Measurements from ENCODE around the gene HAUS3.

- TF ChIP-seq, protein P1, sequence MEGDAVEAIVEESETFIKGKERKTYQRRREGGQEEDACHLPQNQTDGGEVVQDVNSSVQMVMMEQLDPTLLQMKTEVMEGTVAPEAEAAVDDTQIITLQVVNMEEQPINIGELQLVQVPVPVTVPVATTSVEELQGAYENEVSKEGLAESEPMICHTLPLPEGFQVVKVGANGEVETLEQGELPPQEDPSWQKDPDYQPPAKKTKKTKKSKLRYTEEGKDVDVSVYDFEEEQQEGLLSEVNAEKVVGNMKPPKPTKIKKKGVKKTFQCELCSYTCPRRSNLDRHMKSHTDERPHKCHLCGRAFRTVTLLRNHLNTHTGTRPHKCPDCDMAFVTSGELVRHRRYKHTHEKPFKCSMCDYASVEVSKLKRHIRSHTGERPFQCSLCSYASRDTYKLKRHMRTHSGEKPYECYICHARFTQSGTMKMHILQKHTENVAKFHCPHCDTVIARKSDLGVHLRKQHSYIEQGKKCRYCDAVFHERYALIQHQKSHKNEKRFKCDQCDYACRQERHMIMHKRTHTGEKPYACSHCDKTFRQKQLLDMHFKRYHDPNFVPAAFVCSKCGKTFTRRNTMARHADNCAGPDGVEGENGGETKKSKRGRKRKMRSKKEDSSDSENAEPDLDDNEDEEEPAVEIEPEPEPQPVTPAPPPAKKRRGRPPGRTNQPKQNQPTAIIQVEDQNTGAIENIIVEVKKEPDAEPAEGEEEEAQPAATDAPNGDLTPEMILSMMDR (IDR thresholded peaks at IDR 0.05; ENCODE audit: low read depth, low read length, missing input control), result no peak
- TF ChIP-seq, protein P2, sequence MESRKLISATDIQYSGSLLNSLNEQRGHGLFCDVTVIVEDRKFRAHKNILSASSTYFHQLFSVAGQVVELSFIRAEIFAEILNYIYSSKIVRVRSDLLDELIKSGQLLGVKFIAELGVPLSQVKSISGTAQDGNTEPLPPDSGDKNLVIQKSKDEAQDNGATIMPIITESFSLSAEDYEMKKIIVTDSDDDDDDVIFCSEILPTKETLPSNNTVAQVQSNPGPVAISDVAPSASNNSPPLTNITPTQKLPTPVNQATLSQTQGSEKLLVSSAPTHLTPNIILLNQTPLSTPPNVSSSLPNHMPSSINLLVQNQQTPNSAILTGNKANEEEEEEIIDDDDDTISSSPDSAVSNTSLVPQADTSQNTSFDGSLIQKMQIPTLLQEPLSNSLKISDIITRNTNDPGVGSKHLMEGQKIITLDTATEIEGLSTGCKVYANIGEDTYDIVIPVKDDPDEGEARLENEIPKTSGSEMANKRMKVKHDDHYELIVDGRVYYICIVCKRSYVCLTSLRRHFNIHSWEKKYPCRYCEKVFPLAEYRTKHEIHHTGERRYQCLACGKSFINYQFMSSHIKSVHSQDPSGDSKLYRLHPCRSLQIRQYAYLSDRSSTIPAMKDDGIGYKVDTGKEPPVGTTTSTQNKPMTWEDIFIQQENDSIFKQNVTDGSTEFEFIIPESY (IDR thresholded peaks at IDR 0.05), result no peak
- no peak for TF ChIP-seq EGR1 (IDR thresholded peaks at IDR 0.05; ENCODE audit: low read depth in 2 of 2)
- no peak for TF ChIP-seq GABPA (IDR thresholded peaks at IDR 0.05 in 1 of 2, conservative IDR thresholded peaks at IDR 0.05 in 1 of 2)
- no peak for TF ChIP-seq TAF1 (conservative IDR thresholded peaks at IDR 0.05)
- TF ChIP-seq JUND (IDR thresholded peaks at IDR 0.05), result no peak
Observed at GRCh38 chr4:2261853-2262144, 19.9 kb upstream of the HAUS3 start, which contains the start of gene MXD4.

Data from liver (tissue), 3 donors.